Midbrain (tissue), 1 donor: ENCODE results near the gene RERE.
A peak's percentile ranks its signal among the peaks of the same experiment; 100 is the strongest.

Experiments used
- DNase-seq: peaks from one replicate; lab custom pipeline; 2025; lab: John Stamatoyannopoulos, UW

The RERE gene

DNA sequence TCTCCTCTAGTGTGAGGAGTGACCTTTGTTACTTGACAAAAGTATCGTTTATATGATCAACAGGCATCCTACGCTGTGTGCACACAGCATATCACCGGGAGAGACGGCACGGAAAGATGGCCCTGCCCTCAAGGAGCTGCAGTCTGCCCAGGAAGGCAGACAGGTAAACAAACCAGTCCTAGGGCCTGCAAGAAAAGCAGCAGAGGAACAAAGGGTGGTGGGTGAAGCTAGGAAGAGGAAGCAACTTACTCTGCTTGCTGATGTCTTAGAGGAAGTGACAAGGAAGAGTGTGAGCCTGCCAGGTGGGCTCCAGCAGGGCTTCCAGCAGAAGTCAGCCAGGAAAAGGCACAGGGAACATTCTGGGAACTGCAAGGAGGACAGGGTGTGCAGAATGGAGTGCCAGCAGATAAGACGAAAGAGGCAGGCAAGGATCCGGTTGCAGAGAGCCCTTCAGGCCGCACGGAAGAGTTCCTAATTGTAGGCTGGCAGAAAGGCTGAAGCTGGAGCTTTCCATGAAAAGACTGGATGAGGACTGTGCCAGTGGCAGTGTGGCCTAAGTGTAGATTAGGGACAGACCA, 392.8 kb downstream of the RERE start:
- DNase-seq: no peak

DNA sequence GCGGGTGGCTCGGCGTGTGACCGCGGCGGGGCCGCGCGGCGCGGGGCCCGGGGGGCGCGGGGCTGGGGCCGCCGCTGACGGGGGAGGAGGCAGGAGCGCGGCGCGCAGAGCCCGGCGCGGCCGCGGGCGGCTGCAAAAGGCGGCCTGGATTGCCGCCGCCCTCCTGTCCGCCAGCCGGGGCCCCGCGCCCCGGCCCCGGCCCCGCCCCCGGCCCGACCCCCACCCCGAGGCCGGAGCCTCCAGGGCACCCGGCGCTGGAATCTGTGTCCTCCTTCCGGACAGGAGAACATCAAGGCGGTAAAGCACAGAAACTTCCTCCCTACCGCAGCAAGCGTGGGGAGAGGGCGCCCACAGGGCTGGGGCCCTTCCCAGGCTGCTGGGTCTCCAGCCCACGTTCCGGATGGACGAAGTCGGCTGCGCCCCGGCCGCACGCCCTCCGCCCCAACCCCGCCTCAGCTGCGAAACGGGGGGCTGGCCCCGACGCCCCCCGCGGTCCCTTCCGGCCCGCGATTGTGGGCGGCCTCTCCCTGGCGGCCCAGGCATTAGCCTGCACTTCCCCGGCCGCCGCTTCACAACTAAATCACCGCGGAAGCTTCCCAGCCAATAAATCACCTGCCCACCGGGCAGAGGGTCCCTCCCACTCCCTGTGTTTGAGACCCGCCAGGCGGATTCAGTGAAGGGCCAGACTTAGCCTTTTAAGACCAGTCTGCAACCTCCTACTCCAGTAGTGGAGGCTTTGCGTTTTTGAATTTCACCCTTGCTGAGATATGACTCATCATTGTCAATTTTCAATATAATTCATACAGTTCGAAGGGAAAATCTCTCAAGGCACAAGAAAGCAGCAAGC, 393.5 kb downstream of the RERE start:
- no peak for DNase-seq

DNA sequence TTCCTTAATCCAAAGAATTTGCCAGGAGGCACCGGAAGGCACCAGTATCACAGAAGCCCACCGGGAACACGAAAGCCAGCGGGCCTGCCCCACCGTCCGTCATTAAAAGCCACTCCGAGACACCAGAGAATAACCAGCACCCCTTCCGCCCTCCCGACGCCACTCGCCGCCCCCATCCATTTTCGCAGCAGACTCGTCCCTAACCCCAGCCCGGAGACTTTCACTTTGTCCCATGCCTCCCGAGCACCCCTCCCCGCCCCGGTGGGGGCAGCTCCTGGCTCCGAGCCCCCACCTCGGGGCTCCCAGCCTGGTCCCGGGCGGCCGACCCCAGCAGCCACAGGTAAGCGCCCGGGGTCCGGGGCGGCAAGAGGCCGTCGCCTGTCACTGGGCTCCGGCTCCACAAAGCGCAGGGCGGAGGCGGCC, 394.2 kb downstream of the RERE start:
- no peak for DNase-seq

DNA sequence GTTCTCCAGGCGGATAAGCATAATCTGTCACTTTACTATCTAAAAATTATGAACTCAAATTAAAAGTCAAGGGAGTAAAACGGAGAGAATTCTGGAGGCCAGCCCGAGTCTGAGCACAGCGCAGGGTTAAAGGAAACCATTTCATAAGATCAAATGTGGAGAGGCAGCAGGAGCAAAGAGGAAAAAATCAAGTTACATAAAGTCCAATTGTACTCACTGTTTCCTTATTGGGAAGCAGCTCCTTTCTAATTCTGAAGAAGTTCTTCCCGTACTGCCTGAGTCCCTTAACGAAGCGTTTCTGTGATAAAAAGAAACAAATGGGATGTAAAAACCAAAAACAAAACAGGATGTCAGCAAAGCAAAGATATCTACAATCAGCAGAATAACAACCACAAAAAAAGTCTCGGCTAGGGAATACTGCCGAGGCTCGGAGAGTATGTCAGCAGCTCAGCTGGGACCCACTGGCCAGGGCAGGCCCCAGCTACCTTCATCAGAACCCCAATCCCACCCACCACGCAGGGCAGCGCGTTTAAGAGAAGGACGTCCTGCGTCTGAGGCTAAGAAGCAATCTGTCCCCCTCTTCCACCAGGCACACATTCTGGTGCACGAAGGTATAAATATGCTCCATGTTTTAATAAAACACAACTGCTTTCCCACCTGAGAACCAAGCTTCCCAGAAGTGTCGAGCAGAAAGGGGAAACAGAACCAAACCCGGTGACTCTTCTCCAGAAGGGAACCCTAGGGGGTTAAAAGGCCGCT, 394.8 kb downstream of the RERE start:
- DNase-seq: peak; percentile 53

DNA sequence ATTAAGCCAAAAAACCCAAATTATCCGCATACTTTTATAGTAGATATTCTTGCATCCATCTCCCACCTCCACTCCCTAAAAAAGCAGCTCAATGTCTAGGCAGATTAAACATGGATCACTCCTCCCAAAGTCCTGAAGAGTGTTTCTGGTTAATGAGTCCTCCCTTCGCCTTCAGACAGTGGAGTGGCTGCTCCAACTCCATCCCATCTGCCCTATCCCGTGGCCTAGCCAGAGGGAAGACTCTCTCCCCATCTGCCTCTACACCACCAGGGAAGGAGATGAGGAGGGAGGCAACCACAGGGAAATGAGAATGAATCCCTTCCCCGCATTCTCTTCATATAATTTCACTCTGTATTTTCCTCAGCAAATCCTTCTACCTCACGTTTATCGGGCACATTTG, 395.7 kb downstream of the RERE start:
- no peak for DNase-seq

DNA sequence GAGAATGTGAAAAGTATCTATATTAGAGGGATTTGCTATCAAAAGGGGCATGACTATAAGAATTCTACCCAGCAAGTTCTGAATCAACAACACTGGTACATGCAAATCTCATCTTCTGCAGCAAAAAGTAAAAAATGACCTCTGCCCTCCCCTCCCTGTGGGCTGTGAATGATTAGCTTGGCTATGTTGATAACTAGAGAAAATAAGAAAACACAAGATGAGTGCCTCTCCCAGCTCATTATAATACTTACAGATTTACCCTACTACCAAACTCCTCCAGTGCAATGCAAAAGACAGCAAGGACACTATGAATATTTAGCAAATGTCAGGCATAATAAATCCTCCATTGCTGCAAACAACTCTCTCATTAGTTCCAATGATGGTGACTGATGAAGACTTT, 397.1 kb downstream of the RERE start:
- no peak for DNase-seq

DNA sequence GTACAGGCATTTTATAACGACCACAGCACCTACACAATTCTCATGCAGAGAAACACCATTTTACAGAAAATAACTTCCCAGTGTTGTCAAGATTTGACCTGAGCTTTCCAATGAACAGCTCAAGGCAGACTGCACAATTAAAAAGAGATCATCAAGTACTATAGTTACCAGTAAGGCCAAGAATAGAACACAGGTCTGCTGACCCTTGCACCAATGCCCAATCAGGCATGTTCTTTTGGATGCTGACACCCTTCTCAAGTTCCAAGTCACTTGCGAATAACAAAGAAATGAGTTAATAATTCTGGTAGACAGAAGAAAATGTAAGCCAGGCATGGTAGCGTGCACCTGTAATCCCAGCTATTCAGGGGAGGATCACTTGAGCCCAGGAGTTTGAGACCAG, 397.6 kb downstream of the RERE start:
- no peak for DNase-seq

DNA sequence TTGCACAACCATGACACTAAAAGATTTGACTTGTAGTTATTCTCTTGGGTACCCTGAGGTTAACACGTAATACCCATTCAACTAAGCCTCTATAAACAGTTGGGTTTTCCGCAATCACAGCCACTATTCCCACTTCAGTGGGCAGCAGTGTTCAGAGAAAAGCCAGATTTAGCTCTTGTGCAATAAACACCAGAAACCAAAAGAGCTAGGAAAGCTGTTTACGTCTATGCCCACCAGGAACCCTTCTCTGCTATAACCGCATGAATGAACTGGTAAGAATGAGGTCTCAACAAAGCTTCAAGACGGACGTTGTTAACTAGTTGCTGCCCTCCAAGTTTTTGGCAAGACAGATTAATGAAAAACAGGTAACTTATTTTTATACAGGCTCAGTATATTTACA, 398.3 kb downstream of the RERE start:
- DNase-seq: peak; percentile 24

DNA sequence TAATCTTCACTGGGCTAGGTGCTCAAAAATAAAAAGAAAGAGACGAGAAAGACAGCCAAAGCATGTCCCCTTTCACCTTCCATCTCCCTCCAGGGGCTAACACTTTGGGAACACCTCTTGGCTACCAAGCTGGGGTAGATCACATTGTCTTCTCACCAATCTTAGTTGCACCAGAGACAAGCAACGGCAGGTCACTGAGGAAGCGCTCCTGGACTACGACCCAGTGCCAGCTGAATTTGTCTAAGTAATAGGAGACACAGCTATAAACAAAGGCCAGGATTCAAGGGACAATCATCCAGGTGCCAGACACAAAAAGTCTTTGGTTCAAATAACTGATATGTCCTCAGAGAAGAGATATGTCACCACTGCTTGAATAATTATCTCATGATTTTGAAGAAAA, 399.1 kb downstream of the RERE start:
- no peak for DNase-seq

DNA sequence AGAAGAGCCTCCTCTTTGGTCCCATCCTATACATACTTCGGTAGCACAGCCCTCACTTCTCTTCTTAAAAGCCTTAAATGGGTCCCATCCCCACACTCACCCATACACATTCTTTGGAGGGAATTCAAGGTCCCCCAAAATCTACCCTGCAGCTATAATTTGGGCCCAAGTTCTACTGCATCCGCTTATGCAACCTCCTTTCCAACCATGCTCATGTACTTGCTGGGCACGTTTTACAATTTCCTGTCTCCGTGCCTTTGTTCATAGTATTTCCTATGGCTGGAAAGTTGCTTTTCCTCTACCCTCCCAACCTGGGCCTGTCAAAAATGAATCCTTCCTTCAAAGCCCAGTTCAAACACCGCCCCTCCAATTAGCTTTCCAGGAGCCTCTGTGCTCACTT, 399.8 kb downstream of the RERE start:
- DNase-seq: no peak

DNA sequence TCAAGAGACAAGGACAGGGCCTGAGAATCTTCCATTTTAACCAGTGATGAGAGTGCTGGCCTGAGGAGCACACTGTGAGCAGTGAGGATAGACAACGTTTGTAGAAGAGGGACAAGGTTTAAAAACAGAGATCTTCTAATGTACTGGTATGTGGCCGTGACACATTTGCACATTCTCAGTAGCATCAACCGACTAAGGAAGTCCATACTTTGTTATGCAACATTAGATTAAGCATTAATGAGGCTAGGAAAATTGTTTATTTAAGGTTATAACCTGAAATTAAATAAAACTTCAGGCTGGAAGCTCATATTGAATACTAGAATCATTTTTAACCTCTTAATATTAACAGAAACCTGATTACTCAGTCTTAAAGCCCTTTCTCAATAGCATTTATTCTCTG, 400.6 kb downstream of the RERE start:
- DNase-seq: no peak

DNA sequence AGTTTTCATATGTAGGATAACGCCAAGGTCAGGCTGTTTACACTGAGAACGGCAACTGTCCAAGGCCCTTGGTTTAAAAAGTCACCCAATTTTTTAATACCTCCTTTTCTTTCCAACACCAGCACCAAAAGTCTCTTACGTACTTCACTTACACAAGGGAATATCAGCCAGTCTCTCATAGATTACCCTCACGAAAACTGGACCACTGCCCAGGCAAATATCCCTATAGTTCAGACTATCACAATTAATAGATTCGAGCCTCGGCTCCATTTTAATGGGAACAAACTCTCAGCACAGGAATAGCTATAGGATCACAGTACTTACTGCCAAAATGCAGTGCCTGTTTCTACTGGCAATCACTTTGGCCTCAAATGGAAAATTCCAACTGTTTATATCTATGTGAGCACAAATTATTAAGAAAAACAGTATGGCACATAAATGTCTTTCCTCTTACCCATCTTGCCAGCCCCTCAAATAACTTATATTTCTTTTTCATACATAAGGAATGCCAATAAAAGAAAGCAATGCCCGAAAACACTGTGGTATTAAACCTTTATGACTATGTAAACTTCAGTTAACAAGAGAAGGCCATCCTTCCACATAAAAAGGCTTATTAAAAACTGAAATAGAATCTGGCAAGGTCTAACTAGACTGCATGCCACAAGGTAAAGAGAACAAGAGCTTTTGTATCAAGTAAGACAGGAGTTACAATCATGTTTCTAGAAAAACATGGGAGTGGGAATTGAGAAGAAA, 401.7 kb downstream of the RERE start:
- no peak for DNase-seq

DNA sequence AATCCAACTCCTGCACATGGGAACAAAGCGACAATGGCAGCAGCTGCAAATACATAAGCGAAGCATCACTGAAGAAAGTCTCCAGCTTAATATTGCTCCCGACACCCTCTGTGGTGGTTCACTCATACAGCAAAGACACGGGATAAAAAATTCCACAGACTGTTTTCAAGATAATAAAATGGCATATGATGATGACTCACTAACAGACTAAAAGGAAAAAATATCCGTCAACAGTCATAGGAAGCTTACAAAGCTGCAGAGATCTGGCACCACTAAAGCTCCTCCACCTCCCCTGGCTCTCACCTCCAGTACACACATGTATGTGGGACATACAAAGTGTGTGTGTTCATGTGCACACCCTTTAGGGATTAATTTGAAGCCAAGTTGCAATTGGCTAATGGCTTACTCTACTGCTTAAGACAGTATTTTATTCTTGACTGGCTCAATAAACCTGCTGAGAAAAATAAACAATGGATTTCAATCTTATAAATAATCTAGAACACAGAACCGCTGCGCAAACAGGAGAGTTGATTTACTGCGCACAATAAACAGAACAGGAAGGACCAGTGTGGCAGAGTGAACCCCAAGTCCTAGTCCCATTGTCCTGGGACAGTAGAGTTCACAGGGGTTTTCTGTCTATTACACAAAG, 405.1 kb downstream of the RERE start:
- no peak for DNase-seq

DNA sequence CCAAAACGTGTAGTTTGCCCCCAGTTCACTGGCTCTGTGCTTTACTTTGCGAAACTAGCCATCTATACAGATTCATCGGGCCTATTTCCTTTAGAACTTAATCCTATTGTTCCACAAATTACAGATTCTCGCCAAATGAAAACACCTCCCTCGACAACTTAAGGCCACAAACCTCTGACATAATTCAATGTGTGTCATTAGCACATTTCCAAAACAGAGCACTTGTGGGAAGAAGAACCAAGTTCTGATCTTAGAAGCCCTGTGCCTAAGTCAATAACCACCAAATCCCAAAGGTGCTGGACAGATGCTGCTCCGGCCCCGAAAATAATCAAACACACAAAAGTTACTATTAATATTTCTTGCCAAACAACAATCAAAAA, 405.6 kb downstream of the RERE start:
- DNase-seq: no peak

DNA sequence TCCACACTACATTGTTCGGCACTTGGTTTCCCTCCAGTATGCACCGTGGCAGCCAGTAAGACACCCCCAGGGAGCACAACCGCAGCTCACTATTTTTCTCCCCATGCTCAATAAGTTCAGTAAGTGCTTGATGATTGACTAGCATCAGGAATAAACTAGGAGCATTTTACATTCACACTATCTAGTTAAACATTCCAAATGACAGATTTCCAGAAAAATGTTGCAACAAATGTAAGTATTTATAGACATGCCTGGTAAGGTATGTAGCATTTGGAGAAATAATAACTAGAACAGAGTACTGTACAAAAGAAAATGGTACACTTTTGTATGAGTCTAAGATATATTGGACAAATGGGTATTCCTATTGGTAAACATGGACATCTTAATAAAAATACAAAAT, 406.6 kb downstream of the RERE start:
- DNase-seq: no peak

DNA sequence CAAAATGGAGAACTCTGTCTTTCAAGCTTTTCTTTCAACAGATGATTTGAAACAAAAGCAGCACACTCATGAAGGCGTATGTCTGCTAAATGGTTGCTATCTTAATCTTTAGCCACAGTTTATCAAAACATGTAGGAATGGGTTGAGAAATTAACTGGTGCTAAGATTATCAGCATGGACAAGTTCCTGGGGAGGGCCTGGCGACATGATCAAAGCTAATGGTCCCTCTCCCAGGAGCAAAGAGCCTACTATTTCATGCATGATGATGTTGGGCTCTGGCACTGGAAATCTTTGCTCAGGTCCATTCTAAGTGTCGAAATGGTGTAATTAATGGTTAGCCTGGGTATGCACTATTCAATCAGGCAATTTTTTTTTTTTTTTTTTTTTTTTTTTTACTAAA, 407.8 kb downstream of the RERE start:
- DNase-seq: no peak

DNA sequence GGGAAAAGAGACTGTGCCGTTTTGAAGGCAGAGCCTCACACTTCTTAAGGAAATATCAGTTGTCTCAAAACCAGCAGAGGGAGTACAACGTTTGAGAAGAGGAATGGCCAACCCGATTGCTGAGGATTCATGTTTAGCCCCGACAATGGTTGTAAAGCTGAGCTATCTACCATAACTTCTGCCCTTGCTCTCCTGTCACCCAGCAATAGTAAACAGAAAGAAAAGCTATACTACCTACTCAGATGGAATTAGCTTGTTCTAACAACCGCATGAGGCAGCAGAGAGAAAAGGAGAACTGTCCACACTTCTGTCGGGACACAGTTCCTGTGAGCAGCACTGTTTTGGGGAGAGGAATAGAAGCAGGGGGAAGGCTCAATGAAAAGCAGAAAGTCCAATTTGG, 408.3 kb downstream of the RERE start:
- peak; percentile 76 for DNase-seq

DNA sequence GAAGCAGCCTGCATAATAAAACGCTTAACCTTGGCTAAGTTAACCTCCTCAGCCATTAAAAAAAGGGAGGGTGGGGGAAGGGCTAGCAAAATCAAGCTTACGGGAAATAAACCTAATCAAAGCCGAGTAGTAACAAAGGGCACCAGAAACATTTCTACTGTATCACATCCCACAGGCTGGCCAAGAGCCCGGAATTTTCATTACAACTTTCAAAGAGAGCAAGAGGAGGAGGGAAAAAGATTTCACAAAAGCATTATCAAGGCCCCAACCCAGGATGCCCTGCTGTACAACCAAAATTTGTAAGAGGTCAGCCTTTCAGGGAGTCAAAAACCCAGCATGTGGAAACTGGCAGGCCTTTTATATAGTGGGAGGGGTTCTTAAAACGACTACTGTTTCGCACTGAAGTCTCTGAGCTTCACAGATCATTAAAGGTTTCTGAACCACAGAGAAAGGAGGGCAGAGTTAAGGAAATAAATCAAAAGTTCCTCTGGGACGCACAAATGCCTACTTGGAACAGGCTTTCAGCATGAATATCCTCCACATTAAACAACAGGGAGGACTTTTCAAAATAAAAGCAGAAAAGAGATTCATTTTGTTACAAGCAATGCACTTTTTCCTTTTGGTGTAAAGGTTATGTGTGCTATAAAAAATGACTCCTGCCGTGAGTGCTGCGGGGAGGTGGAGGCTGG, 409.1 kb downstream of the RERE start:
- no peak for DNase-seq

DNA sequence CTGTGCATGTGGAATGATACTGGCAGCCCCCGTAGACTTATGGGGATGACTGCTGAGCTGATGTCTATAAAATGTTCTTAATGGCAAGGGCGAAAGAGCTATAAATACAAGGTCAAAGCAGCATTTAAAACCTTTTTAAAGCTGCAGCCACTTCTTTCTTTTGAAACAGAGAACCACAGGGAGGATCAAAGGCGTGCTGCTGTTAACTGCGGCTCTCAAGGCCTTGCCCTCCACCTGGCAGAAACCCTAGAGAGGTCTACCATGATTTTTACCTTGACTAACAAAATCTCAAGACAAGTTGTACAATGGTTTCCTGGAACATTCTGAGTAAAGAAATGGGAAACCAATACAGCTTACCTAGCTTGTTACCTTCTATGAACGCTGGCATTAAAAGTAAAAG, 409.8 kb downstream of the RERE start:
- no peak for DNase-seq

DNA sequence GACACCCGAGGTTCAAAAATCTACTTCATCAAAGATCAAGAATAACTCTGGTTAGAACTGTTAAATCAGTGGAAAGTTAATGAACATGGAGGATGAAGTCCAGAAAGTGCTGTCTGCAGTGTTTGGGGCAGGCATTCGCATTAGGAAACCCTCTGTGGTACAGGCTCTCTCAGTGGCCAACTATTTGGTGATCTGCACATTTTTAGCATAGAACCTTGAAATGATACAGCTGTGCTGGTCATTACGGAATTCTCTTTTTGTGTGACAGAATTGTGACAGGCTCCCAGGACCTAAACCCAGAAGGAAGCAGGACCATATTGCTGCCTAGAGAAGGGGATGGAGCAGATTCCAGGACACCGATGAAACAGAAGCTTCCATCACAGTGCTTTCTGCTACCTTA, 410.5 kb downstream of the RERE start:
- no peak for DNase-seq

DNA sequence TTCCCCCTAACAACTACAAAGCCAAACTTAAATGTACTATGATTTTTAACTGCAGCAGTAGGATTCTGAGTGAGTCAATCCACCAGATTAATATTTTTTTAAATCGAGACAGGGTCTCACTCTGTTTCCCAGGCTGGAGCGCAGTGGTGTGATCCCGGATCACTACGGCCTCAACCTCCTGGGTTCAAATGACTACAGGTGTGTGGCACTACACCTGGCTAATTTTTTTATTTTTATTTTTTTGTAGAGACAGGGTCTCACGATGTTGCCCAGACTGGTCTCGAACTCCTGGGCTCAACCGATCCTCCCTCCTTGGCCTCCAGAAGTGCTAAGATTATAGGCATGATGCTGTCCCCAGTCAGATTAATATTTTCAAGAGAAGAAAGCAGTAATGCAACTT, 411.4 kb downstream of the RERE start:
- DNase-seq: no peak
